Adrenal gland (tissue), 12 donors: ENCODE measurements around the gene CLEC3A. TPM values are rescaled to one million over a fixed set of nuclear protein-coding genes. Genes with fewer than 3 reads are reported as not detected.
"Not testable (repeated sequence)": the region's sequence is repeated elsewhere in the genome, so short reads cannot be mapped to it uniquely, and the experiment has no call there.

Experiments
- DNase-seq, 7 donors: peaks; one replicate each; pipeline ENCODE4 v3.0.0-alpha.2; 2019 to 2020
- H3K27ac ChIP-seq, 5 donors: fragments of 200-600 bp; sonication (generic) in 4 of 5; 1 replicate in 3 of 5; 2 replicates in 2 of 5; pipeline versions ENCODE4 v1.5.1 to v1.8.0; 2016 to 2020; ENCODE audit warnings: mild to moderate bottlenecking in 1 of 5
- H3K27me3 ChIP-seq: fragments of 200-600 bp; 2 replicates; pipeline ENCODE4 v1.8.0; 2021
- H3K36me3 ChIP-seq, 2 donors: fragments of 200-600 bp; replicated peaks in 1 of 2; 1 replicate in 1 of 2; 2 replicates in 1 of 2; pipeline versions ENCODE4 v1.5.1 to v1.8.0; 2018 to 2022
- H3K4me1 ChIP-seq, 2 donors: fragments of 200-600 bp; replicated peaks in 1 of 2; 1 replicate in 1 of 2; 2 replicates in 1 of 2; pipeline versions ENCODE4 v1.5.1 to v1.8.0; 2018 to 2021
- H3K4me3 ChIP-seq, 4 donors: fragments of 200-600 bp; sonication (generic) in 3 of 4; one replicate each; pipeline ENCODE4 v1.5.1; 2016 to 2018
- H3K9me3 ChIP-seq, 3 donors: fragments of 200-600 bp; sonication (generic) in 1 of 3; replicated peaks in 1 of 3; 1 replicate in 2 of 3; 2 replicates in 1 of 3; pipeline versions ENCODE4 v1.5.1 to v1.8.0; 2016 to 2021
- POLR2A ChIP-seq, 2 donors: fragments of 450-650 bp; IDR thresholded peaks; one replicate each; pipeline ENCODE4 v1.6.1; 2017; ENCODE audit warnings: antibody characterized with exemption in 2 of 2, mild to moderate bottlenecking in 2 of 2, moderate library complexity in 1 of 2
- whole genome bisulfite sequencing, 4 donors: extraction: QIAGEN DNeasy Blood & Tissue Kit in 2 of 4; methylation state at CpG; one replicate each; pipeline versions ENCODE4 v1.1.5 to v1.1.7; 2013 to 2017; 5-methylcytosine and 5-hydroxymethylcytosine counted together
- intact Hi-C, 2 donors: fragments of 100-400 bp; cut with DNase I; formaldehyde crosslinking; loops; one replicate each; pipeline versions ENCODE4 v1.14.1 to v1.15.0; 2022 to 2023
- polyA plus RNA-seq, 3 donors: library from polyadenylated mRNA; stranded (reverse); fragments of 200-250 nt in 2 of 3; fragments of 350-450 nt in 1 of 3; fragmentation: Illumina TruSeq in 1 of 3; extraction: RNeasy Lipid Tissue Mini Kit (QIAGEN cat#74804) in 1 of 3; gene quantifications; one replicate each; pipeline ENCODE4 v1.2.3, GENCODE V29; 2013 to 2014
- total RNA-seq, 9 donors: library from RNA; depleted of rRNA in 4 of 9; stranded (reverse); fragments of >200 nt in 4 of 9; fragments of 120-200 nt in 1 of 9; fragmentation: NEBNext Ultra II Directional in 1 of 9; extraction: Animal tissue kit (Norgen Biotek cat#: 25700) in 1 of 9; gene quantifications; one replicate each; pipeline versions ENCODE4 v1.1.0 to v1.2.4, GENCODE V29; 2013 to 2023
- TF ChIP-seq, protein P1 (sequence below), 6 experiments: fragments of 450-650 bp in 4 of 6; fragments of 200-600 bp in 2 of 6; sonication (generic) in 1 of 6; IDR thresholded peaks; 1 replicate in 5 of 6; 2 replicates in 1 of 6; pipeline versions ENCODE4 v1.5.1 to v1.8.0; 2016 to 2021; ENCODE audit warnings: antibody characterized with exemption in 6 of 6, mild to moderate bottlenecking in 2 of 6, moderate library complexity in 1 of 6
- donor health status: healthy with polysubstance abuse.
- donor health status: Bipolar disorder and iron deficiency.
- donor health status: DM: yes; HTN: yes; CAD: no.
- donor health status: DM: no; HTN: no; CAD: no.
- donor health status: DM: no; HTN: no; CAD: no.
- donor health status: DM: yes; HTN: yes; CAD: no.

Gene CLEC3A
- total and polyA plus RNA-seq, 12 donors: not detected

DNA sequence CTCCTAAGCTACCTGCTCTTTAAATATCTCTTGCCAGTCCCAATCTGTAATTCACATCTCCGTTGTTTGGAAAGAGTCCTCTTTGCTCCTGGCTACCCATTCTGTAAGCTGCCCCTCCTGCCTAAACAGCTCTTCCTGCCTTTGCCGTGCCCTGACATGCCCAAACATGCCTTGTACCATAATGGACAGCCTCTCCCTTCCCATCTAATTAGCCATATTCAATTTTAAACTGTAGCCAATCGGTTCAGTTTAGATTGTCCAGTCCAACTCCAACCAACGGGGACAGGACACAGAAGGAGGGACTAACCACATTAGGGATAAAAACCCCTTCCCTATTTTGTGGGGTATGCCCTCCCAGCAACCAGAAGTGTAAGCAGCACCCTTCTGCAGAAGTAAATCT lies 30.6 kb upstream of the CLEC3A start:
- H3K4me1 ChIP-seq: no peaks in the 10 kb centered on the region
- WGBS, 4 donors: 69 to 76% (median 72%) methylated on average over 4 of the region's 4 CpGs
- intact Hi-C loops: no loop called here
- TF ChIP-seq POLR2A (IDR thresholded peaks at IDR 0.05): no peak
- TF ChIP-seq, protein P1, sequence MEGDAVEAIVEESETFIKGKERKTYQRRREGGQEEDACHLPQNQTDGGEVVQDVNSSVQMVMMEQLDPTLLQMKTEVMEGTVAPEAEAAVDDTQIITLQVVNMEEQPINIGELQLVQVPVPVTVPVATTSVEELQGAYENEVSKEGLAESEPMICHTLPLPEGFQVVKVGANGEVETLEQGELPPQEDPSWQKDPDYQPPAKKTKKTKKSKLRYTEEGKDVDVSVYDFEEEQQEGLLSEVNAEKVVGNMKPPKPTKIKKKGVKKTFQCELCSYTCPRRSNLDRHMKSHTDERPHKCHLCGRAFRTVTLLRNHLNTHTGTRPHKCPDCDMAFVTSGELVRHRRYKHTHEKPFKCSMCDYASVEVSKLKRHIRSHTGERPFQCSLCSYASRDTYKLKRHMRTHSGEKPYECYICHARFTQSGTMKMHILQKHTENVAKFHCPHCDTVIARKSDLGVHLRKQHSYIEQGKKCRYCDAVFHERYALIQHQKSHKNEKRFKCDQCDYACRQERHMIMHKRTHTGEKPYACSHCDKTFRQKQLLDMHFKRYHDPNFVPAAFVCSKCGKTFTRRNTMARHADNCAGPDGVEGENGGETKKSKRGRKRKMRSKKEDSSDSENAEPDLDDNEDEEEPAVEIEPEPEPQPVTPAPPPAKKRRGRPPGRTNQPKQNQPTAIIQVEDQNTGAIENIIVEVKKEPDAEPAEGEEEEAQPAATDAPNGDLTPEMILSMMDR (IDR thresholded peaks at IDR 0.05): no peak
- no peaks in the 10 kb centered on the region for H3K27me3 ChIP-seq
- DNase-seq: no peak
- H3K36me3 ChIP-seq: no peaks in the 10 kb centered on the region
- H3K9me3 ChIP-seq: no peaks in the 10 kb centered on the region
- no peak overlapping the region for H3K27ac ChIP-seq
- no peak overlapping the region for H3K4me3 ChIP-seq

DNA sequence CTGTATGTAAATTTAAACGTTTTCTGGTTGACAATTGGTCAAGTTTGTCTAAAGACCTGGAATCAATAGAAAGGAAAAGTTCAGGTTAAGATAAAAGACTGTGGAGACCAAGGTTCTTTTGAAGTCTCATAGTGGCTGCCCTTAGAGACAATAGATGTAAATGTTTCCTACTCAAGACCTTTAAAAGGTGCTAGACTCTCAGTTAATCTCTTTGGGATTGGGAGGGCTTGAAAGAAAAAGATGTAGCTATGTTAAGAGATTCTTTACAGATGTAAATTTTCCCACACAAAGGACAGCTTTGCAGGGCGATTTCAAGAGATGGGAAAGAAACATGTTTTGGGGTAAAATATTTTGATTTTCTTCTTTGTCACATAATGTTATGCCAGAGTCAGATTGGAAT lies 30.0 kb upstream of the CLEC3A start:
- DNase-seq, H3K27me3 ChIP-seq, intact Hi-C loops, H3K9me3 ChIP-seq, H3K4me1 ChIP-seq, H3K36me3 ChIP-seq, H3K27ac ChIP-seq, H3K4me3 ChIP-seq: not testable (repeated sequence)
- 29 to 48% (median 39%) methylated on average over 2 of the region's 2 CpGs for WGBS, 4 donors

DNA sequence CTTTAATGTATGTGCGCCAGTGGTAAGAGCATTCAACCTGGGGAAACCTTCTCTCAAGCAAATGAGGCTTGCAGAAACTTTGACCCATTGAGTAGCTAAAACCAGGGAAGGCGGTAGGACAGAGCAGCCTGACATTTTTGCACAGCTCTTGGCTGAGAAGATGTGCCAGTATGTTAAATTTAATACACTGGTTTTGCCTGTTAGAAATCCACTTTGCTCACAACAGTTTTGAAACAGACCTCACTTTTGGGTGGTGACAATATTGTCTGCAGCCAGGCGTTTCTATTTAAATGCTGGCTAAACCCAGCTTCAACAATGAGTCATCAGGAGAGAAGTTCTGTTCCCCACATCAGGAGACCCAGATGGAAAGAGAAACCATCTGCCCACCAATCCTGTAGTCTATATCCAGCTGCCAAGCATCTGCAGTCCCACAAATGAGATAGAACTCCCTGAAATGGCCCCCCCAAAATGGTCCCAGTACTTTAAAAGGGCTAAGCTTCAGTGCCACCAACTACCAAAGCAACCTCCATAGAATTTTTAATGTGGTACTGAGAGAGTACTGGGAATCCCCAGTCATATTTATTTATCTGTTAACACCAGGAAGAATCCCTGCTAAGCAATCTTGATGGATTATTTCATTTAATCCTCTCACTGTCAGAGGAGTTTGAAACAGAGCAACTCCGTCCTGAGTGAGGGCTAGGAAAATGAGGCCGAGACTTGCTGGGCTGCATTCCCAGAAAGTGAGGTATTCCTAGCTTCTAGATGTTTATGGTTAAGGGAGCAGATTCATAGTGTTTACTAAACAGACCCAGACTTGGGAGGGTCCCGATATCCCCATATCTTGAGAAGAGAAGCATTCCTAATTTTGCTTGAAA lies 29.0 kb upstream of the CLEC3A start:
- H3K27ac ChIP-seq: no peak overlapping the region
- no peak for DNase-seq
- H3K9me3 ChIP-seq: no peaks in the 10 kb centered on the region
- no peaks in the 10 kb centered on the region for H3K27me3 ChIP-seq
- WGBS, 4 donors: 36 to 56% (median 51%) methylated on average over 6 of the region's 6 CpGs
- intact Hi-C loops: no loop called here
- TF ChIP-seq, protein P1 (IDR thresholded peaks at IDR 0.05): no peak
- no peak for TF ChIP-seq POLR2A (IDR thresholded peaks at IDR 0.05)
- H3K4me1 ChIP-seq: no peaks in the 10 kb centered on the region
- no peaks in the 10 kb centered on the region for H3K36me3 ChIP-seq
- H3K4me3 ChIP-seq: no peak overlapping the region

DNA sequence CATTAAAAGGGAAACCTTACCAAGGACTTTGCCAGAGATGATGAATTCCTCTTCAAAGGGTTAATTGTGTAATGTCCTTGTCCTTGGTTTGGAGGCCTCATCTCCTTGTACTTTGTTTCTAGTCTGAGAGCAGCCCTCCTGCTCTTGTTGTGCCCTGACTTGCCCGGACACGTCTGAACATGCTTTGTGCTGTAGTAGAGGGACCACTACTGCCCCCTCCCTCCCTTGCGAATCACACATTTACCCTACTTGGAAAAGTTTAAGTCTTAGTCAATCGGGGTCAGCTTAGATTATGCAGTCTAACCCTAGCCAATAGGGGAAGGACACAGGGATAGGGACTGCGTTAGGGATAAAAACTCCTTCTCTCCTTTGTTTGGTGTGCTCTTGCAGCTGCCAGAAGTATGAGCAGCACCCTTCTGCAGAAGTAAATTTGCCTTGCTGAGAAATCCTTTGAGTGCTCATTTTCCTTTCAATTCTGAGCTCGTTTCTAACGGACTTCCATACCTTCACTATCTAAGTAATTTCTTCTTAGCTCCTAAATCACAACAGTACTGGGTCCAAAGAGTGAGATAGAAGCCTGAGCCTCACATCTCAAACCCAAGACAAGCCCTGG lies 26.4 kb upstream of the CLEC3A start:
- Histone ChIP-seq H3K4me3 (no peak overlapping the region), H3K4me1 (no peaks in the 10 kb centered on the region), H3K9me3 (no peaks in the 10 kb centered on the region), H3K36me3 (no peaks in the 10 kb centered on the region), H3K27ac (no peak overlapping the region), H3K27me3 (no peaks in the 10 kb centered on the region)
- intact Hi-C loops: no loop called here
- 79 to 85% (median 80%) methylated on average over 7 of the region's 7 CpGs for WGBS, 4 donors
- no peak for DNase-seq
- TF ChIP-seq POLR2A (IDR thresholded peaks at IDR 0.05): no peak
- TF ChIP-seq, protein P1 (IDR thresholded peaks at IDR 0.05): no peak
